ENCODE measurements around the gene PDZD8. TPM values are rescaled to one million over a fixed set of nuclear protein-coding genes. Genes with fewer than 3 reads are reported as not detected.

PDZD8 gene
- total and polyA plus RNA-seq, 8 donors = 3.5 to 60.5 (median 15.4) TPM

- intact Hi-C loops (cut with DNase I; ENCODE audit: low total_unique reads) = no loop called here
- WGBS, 5 donors = 53 to 72% (median 64%) methylated on average over 6 of the region's 6 CpGs
- H3K4me1 ChIP-seq = no peaks in the 10 kb centered on the region
- no peaks in the 10 kb centered on the region for H3K9me3 ChIP-seq
- no peak for DNase-seq
- no peak overlapping the region for H3K27ac ChIP-seq
- H3K4me3 ChIP-seq = no peak overlapping the region
- TF ChIP-seq CTCF (IDR thresholded peaks at IDR 0.05) = no peak
- TF ChIP-seq EP300 (IDR thresholded peaks at IDR 0.05) = no peak
- TF ChIP-seq POLR2A (IDR thresholded peaks at IDR 0.05) = no peak
- TF ChIP-seq POLR2AphosphoS5 (IDR thresholded peaks at IDR 0.05) = no peak
- peaks cover 0 to 57% (median 13%) of the 10 kb centered on the region in 3 donors for H3K27me3 ChIP-seq
- H3K36me3 ChIP-seq = no peaks in the 10 kb centered on the region
Observed at GRCh38 chr10:117249493-117250093, 125.6 kb downstream of the PDZD8 start.

GRCh38 chr10:117248750-117249465 is 126.3 kb downstream of the PDZD8 start:
- no peak overlapping the region for H3K27ac ChIP-seq
- no peak overlapping the region for H3K4me3 ChIP-seq
- intact Hi-C loops (cut with DNase I; ENCODE audit: low total_unique reads) = no loop called here
- DNase-seq = peak in 1 of 2 donors; percentile 26
- H3K4me1 ChIP-seq = no peaks in the 10 kb centered on the region
- TF ChIP-seq CTCF (IDR thresholded peaks at IDR 0.05) = no peak
- TF ChIP-seq POLR2A (IDR thresholded peaks at IDR 0.05) = no peak
- TF ChIP-seq EP300 (IDR thresholded peaks at IDR 0.05) = no peak
- no peak for TF ChIP-seq POLR2AphosphoS5 (IDR thresholded peaks at IDR 0.05)
- no peaks in the 10 kb centered on the region for H3K36me3 ChIP-seq
- H3K27me3 ChIP-seq = peaks cover 0 to 58% (median 13%) of the 10 kb centered on the region in 3 donors
- WGBS, 5 donors = 35 to 47% (median 43%) methylated on average over 10 of the region's 10 CpGs
- no peaks in the 10 kb centered on the region for H3K9me3 ChIP-seq

GRCh38 chr10:117246997-117247671 is 128.1 kb downstream of the PDZD8 start:
- Histone ChIP-seq H3K9me3 (no peaks in the 10 kb centered on the region), H3K27me3 (peaks cover 0 to 69% (median 22%) of the 10 kb centered on the region in 3 donors), H3K4me1 (no peaks in the 10 kb centered on the region), H3K36me3 (no peaks in the 10 kb centered on the region), H3K27ac (no peak overlapping the region), H3K4me3 (no peak overlapping the region)
- TF ChIP-seq EP300 (IDR thresholded peaks at IDR 0.05) (no peak), POLR2AphosphoS5 (IDR thresholded peaks at IDR 0.05) (no peak), CTCF (IDR thresholded peaks at IDR 0.05) (no peak), POLR2A (IDR thresholded peaks at IDR 0.05) (no peak)
- DNase-seq = no peak
- 72 to 79% (median 75%) methylated on average over 3 of the region's 3 CpGs for WGBS, 5 donors
- intact Hi-C loops (cut with DNase I; ENCODE audit: low total_unique reads) = no loop called here

GRCh38 chr10:117242463-117242832 is 132.8 kb downstream of the PDZD8 start:
- peaks cover 17 to 80% (median 35%) of the 10 kb centered on the region in 3 donors for H3K27me3 ChIP-seq
- H3K4me3 ChIP-seq = no peak overlapping the region
- intact Hi-C loops (cut with DNase I; ENCODE audit: low total_unique reads) = no loop called here
- TF ChIP-seq CTCF (IDR thresholded peaks at IDR 0.05) = no peak
- TF ChIP-seq POLR2A (IDR thresholded peaks at IDR 0.05) = no peak
- TF ChIP-seq EP300 (IDR thresholded peaks at IDR 0.05) = no peak
- no peak for TF ChIP-seq POLR2AphosphoS5 (IDR thresholded peaks at IDR 0.05)
- DNase-seq = no peak
- H3K9me3 ChIP-seq = no peaks in the 10 kb centered on the region
- WGBS, 5 donors = 79 to 86% (median 82%) methylated on average over 8 of the region's 8 CpGs
- no peak overlapping the region for H3K27ac ChIP-seq
- H3K36me3 ChIP-seq = no peaks in the 10 kb centered on the region
- H3K4me1 ChIP-seq = peaks cover 10 to 16% (median 15%) of the 10 kb centered on the region in 4 donors
